Measurements from ENCODE around the gene EPAS1. TPM values are rescaled to one million over a fixed set of nuclear protein-coding genes. Genes with fewer than 3 reads are reported as not detected.

EPAS1 gene
- total RNA-seq, 2 experiments from 2014 or later, result 4.2 to 5.4 TPM

DNA sequence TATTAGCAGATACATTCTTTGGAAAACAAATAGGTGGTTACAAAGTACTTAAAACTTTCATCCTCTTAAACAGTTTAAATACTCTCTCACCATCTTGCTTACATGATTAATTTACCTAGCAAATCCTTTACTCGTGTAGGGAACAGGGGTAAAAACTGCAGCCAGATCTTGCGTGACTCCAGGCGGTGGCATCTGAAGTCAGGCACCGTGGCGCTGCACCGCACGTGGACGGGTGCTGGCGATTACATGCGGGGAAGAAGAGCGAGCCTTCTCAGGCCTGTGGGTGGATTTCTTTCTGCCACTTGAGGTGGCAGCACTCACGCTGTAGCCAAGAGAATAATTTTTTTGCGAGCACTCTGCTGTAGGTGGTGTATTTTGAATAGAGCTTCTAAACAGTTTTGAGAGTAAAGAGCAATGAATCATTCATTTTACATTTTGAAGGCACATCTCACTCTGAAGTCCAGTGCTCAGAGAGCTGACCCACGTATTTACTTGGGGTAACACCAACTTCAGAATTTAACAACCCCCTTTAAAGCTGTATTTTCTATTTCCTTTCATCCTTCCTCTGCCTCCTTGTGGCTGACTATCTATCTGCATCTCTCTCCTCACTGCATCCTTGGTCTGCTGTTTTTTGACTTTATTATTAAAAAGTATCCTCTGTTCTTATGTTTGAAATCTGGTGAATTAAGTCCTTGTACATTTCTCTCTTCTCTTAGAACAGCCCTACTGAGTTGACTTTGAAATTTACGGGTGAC is 68.9 kb downstream of the EPAS1 start:
- H3K4me1 Mint-ChIP-seq (ENCODE audit: low read depth), result peaks cover 37% of the 10 kb centered on the region
- no peak for ATAC-seq (ENCODE audit: poor library complexity)

DNA sequence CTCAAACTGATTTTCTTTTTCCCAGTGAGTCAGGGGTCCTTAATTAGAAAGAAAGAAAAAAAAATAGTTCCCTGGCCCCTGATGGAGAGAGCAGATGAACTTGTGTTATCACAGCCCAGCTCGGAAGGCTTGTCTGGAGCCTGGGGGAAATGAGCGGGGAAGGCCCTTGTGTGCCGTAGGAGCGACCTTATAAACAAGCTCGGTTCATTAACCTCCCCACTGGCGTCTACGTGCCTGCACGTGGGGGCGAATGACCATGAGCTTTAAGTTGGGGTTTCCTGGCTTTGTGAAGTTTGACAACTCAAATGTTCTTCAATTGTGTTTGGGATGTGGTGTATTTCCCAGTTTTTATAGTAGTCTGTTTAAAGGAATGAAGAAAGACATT is 69.5 kb downstream of the EPAS1 start:
- POLR2A ChIA-PET, result no interaction called here

More for the DNA sequence above, 68.9 kb downstream of the EPAS1 start:
- Mint-ChIP-seq H3K9me3 (no peaks in the 10 kb centered on the region), H3K4me3 (no peak overlapping the region), H3K27me3 (no peaks in the 10 kb centered on the region), H3K36me3 (ENCODE audit: low read depth) (no peaks in the 10 kb centered on the region), H3K27ac (no peak overlapping the region)
- no peak overlapping the region for H3K4me3 ChIP-seq (ENCODE audit: low read length)
- no peak for TF ChIP-seq CTCF (IDR thresholded peaks at IDR 0.05)
- H3K27ac ChIP-seq (ENCODE audit: low read depth in 1 of 2, low read length in 2 of 2), result no peak overlapping the region
- no peaks in the 10 kb centered on the region for H3K9me3 ChIP-seq (ENCODE audit: control insufficient read depth in 1 of 2, insufficient read depth in 1 of 2, low read length in 2 of 2)
- H3K4me1 ChIP-seq (ENCODE audit: insufficient read depth, low read length), result peaks cover 12% of the 10 kb centered on the region
- H3K27me3 ChIP-seq (ENCODE audit: control insufficient read depth in 1 of 2, insufficient read depth in 2 of 2, low read length in 2 of 2), result no peaks in the 10 kb centered on the region
- ChIA-PET POLR2A (no interaction called here), CTCF (interaction anchor here (0.6 to 1.5 kb wide), 4 partner anchors 10 to 373 kb away, joined by 3 to 4 read pairs (median 4); no protein-coding TSS in a partner anchor)
- no peak for DNase-seq
- no peaks in the 10 kb centered on the region for H3K36me3 ChIP-seq (ENCODE audit: insufficient read depth, low read length)
- intact Hi-C loops (cut with DNase I, micrococcal nuclease), result loop anchor here (1.0 to 10.0 kb wide), 8 partner anchors 29 to 721 kb away; no protein-coding TSS in a partner anchor

DNA sequence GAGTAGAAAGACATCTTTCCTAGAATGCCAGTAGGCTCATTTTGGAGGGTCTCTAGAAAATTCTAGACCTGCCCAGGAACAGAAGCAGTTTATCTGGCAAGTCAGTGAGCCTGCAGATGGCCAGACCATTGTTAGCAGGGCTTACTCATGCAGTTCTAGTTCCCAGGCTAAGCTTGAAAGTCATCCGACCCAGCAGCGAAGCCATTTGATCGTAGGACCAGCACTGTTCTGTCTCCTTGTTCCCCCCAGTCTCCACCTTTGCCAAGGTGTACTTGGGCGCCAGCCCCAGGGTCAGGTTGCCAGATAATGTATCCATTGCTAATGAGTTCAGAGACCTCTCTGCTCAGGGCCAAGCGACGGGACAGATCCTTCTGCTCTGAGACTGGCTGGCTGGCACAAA is 70.1 kb downstream of the EPAS1 start:
- no peak for DNase-seq

More for the DNA sequence above, 69.5 kb downstream of the EPAS1 start:
- Histone ChIP-seq H3K36me3 (ENCODE audit: insufficient read depth, low read length) (no peaks in the 10 kb centered on the region), H3K9me3 (ENCODE audit: control insufficient read depth in 1 of 2, insufficient read depth in 1 of 2, low read length in 2 of 2) (no peaks in the 10 kb centered on the region), H3K27ac (ENCODE audit: low read depth in 1 of 2, low read length in 2 of 2) (no peak overlapping the region), H3K4me3 (ENCODE audit: low read length) (no peak overlapping the region), H3K4me1 (ENCODE audit: insufficient read depth, low read length) (peaks cover 12% of the 10 kb centered on the region), H3K27me3 (ENCODE audit: control insufficient read depth in 1 of 2, insufficient read depth in 2 of 2, low read length in 2 of 2) (no peaks in the 10 kb centered on the region)
- Mint-ChIP-seq H3K9me3 (no peaks in the 10 kb centered on the region), H3K27me3 (no peaks in the 10 kb centered on the region), H3K36me3 (ENCODE audit: low read depth) (no peaks in the 10 kb centered on the region), H3K27ac (no peak overlapping the region), H3K4me1 (ENCODE audit: low read depth) (peaks cover 32% of the 10 kb centered on the region), H3K4me3 (no peak overlapping the region)
- no peak for TF ChIP-seq CTCF (IDR thresholded peaks at IDR 0.05)
- CTCF ChIA-PET, result interaction anchor here (0.7 to 1.5 kb wide), 2 partner anchors 137 to 373 kb away, joined by 3 to 4 read pairs; no protein-coding TSS in a partner anchor
- intact Hi-C loops (cut with DNase I, micrococcal nuclease), result loop anchor here (2.0 to 10.0 kb wide), 4 partner anchors 94 to 722 kb away; no protein-coding TSS in a partner anchor
- no peak for ATAC-seq (ENCODE audit: poor library complexity)
- DNase-seq, result no peak

More for the DNA sequence above, 70.1 kb downstream of the EPAS1 start:
- H3K27me3 ChIP-seq (ENCODE audit: control insufficient read depth in 1 of 2, insufficient read depth in 2 of 2, low read length in 2 of 2), result no peaks in the 10 kb centered on the region
- intact Hi-C loops (cut with DNase I, micrococcal nuclease), result loop anchor here (2.0 to 10.0 kb wide), 4 partner anchors 94 to 722 kb away; no protein-coding TSS in a partner anchor
- POLR2A ChIA-PET, result no interaction called here
- H3K36me3 ChIP-seq (ENCODE audit: insufficient read depth, low read length), result no peaks in the 10 kb centered on the region
- CTCF ChIA-PET, result interaction anchor here (1.5 kb wide), 1 partner anchor 137 kb away, joined by 4 read pairs; no protein-coding TSS in a partner anchor
- no peaks in the 10 kb centered on the region for H3K9me3 Mint-ChIP-seq
- H3K27me3 Mint-ChIP-seq, result no peaks in the 10 kb centered on the region
- H3K4me1 Mint-ChIP-seq (ENCODE audit: low read depth), result peaks cover 26% of the 10 kb centered on the region
- no peak for ATAC-seq (ENCODE audit: poor library complexity)
- H3K27ac Mint-ChIP-seq, result no peak overlapping the region
- no peaks in the 10 kb centered on the region for H3K36me3 Mint-ChIP-seq (ENCODE audit: low read depth)
- no peak overlapping the region for H3K4me3 ChIP-seq (ENCODE audit: low read length)
- no peak overlapping the region for H3K27ac ChIP-seq (ENCODE audit: low read depth in 1 of 2, low read length in 2 of 2)
- no peak for TF ChIP-seq CTCF (IDR thresholded peaks at IDR 0.05)
- no peaks in the 10 kb centered on the region for H3K9me3 ChIP-seq (ENCODE audit: control insufficient read depth in 1 of 2, insufficient read depth in 1 of 2, low read length in 2 of 2)
- peaks cover 6% of the 10 kb centered on the region for H3K4me1 ChIP-seq (ENCODE audit: insufficient read depth, low read length)
- no peak overlapping the region for H3K4me3 Mint-ChIP-seq

Data from CD4-positive, alpha-beta T cell (primary cell).